ENCODE measurements around the gene CTNNB1. TPM values are rescaled to one million over a fixed set of nuclear protein-coding genes. Genes with fewer than 3 reads are reported as not detected.

Gene CTNNB1
- total RNA-seq, 1 experiment from 2014 or later: 134 TPM

DNA sequence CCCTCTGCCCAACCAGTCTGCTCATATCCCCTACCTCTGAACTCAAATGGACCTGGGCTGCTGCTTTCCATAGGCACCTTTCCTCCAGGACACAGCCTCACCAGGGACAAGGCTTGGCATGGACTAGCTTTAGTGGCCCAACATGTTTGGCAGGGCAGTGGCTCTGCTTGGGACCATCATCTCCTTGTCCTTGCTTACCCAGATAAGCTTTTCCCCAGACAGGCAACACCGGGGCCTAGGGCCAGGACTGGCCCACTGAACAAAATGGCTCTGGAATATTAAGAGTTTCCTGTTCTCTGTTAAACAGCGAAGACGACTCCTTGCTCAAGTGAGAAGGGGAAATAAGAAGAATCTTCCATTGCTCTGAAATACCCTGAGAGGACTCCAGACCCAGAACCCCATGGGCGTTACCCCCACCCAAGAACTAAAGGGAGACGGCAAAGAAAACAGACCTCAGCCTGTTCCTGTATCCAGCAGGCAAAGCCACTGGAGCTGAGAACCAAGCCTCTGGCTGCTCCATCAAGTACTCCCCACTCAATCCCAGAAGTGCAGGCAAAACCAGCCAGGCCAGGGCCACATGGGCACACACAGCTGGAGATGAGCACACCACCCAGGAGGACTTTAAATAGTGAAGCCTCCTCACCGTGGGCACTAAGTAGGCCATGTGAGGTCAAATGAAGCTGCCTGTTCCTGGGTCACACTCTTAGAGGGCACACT is 45.5 kb downstream of the CTNNB1 start:
- no peaks in the 10 kb centered on the region for H3K4me1 ChIP-seq (ENCODE audit: insufficient read depth, low read length, poor library complexity, severe bottlenecking)
- H3K27me3 ChIP-seq (replicated peaks; ENCODE audit: insufficient read depth, low read depth, low read length, poor library complexity): no peaks in the 10 kb centered on the region
- no peak overlapping the region for H3K27ac ChIP-seq (ENCODE audit: low read depth, low read length, poor library complexity, severe bottlenecking)
- BruUV-seq (replicated peaks): no TSS peak
- intact Hi-C loops (cut with micrococcal nuclease; ENCODE audit: unreplicated experiment): no loop called here
- CTCF ChIA-PET: no interaction called here
- no peak for DNase-seq (ENCODE audit: low spot score)
- no peak overlapping the region for H3K4me3 ChIP-seq (ENCODE audit: low read depth, low read length, poor library complexity, severe bottlenecking)
- POLR2A ChIA-PET (ENCODE audit: low non-redundant PET): no interaction called here
- peaks cover 6% of the 10 kb centered on the region for H3K36me3 ChIP-seq (ENCODE audit: insufficient read depth, low read length, poor library complexity, severe bottlenecking)
- H3K9me3 ChIP-seq (ENCODE audit: low read depth, low read length, poor library complexity, severe bottlenecking): no peaks in the 10 kb centered on the region
- TF ChIP-seq EZH2 (IDR thresholded peaks at IDR 0.05; ENCODE audit: borderline replicate concordance, low read depth, low read length, poor library complexity, severe bottlenecking): no peak
- TF ChIP-seq, protein P1, sequence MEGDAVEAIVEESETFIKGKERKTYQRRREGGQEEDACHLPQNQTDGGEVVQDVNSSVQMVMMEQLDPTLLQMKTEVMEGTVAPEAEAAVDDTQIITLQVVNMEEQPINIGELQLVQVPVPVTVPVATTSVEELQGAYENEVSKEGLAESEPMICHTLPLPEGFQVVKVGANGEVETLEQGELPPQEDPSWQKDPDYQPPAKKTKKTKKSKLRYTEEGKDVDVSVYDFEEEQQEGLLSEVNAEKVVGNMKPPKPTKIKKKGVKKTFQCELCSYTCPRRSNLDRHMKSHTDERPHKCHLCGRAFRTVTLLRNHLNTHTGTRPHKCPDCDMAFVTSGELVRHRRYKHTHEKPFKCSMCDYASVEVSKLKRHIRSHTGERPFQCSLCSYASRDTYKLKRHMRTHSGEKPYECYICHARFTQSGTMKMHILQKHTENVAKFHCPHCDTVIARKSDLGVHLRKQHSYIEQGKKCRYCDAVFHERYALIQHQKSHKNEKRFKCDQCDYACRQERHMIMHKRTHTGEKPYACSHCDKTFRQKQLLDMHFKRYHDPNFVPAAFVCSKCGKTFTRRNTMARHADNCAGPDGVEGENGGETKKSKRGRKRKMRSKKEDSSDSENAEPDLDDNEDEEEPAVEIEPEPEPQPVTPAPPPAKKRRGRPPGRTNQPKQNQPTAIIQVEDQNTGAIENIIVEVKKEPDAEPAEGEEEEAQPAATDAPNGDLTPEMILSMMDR (conservative IDR thresholded peaks at IDR 0.05; ENCODE audit: low read depth, low read length): no peak

DNA sequence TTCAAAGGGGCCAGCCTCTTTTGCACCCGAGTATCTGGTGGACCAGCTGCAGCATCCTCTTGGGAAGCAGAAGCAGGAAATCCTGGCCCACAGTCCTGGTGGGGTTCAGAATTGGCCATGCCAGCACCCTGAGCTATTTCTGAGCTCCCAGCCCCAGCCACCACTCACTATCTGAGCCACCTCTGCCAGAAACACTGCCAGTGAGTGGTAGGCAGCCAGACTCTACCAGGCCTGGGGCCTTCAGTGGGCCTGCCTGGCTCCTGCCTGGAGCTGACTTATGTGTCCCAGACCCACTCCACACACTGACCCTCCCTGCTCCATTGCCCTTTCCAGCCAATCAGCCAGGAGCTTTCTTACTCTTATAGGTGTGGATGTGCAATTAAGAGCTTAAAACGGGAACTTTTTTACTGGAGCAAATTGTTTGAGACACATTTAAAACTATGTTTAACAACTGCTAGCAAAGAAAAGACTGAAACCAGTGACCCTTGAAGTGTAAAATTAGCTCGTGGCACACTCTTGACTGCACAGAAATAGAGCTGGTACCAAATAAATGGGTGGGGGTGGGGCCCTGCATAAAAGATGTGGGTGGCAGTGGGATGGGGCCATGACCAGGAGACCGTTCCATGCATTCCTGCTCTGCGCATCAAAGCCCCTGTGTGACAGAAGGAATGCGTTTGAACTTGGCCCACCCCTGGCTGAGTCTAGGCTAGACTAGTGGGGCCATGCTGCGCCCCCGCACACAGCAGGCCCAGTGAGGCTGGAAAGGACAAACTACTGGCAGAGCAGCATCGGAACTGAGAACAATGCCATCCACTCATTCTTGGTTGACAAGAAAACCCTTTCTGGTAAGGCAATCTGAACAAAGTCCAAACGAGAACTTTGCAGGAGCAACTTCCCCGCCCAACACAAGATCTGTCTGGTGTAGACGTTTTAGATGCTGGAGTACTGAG is 48.0 kb downstream of the CTNNB1 start:
- no peak for TF ChIP-seq EZH2 (IDR thresholded peaks at IDR 0.05; ENCODE audit: borderline replicate concordance, low read depth, low read length, poor library complexity, severe bottlenecking)
- TF ChIP-seq, protein P1 (conservative IDR thresholded peaks at IDR 0.05; ENCODE audit: low read depth, low read length): no peak
- intact Hi-C loops (cut with micrococcal nuclease; ENCODE audit: unreplicated experiment): no loop called here
- no peak for DNase-seq (ENCODE audit: low spot score)
- BruUV-seq (replicated peaks): no TSS peak
- H3K27ac ChIP-seq (ENCODE audit: low read depth, low read length, poor library complexity, severe bottlenecking): no peak overlapping the region
- no peaks in the 10 kb centered on the region for H3K9me3 ChIP-seq (ENCODE audit: low read depth, low read length, poor library complexity, severe bottlenecking)
- H3K4me3 ChIP-seq (ENCODE audit: low read depth, low read length, poor library complexity, severe bottlenecking): no peak overlapping the region
- POLR2A ChIA-PET (ENCODE audit: low non-redundant PET): no interaction called here
- H3K4me1 ChIP-seq (ENCODE audit: insufficient read depth, low read length, poor library complexity, severe bottlenecking): no peaks in the 10 kb centered on the region
- H3K27me3 ChIP-seq (replicated peaks; ENCODE audit: insufficient read depth, low read depth, low read length, poor library complexity): no peaks in the 10 kb centered on the region
- no peaks in the 10 kb centered on the region for H3K36me3 ChIP-seq (ENCODE audit: insufficient read depth, low read length, poor library complexity, severe bottlenecking)
- CTCF ChIA-PET: no interaction called here

DNA sequence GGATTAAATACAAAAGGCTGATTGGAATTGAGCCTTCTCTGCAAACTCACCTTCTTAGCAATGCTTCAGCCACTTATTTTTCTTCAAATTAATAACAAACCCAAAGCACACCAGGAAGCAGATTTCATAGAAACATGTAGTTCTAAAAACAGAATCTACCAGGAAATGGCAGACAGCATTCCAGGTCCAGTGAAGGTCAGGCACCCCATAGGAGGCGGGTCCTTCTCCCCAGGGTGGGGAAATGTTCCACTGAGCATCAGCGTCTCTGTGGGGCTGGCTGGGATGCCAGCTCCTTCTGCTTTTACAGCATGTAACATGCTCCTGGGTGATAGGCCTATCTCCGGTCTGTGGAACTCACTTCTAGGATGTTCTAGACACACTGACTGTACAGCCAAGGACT is 49.2 kb downstream of the CTNNB1 start:
- Histone ChIP-seq H3K27me3 (replicated peaks; ENCODE audit: insufficient read depth, low read depth, low read length, poor library complexity) (no peaks in the 10 kb centered on the region), H3K27ac (ENCODE audit: low read depth, low read length, poor library complexity, severe bottlenecking) (no peak overlapping the region), H3K4me3 (ENCODE audit: low read depth, low read length, poor library complexity, severe bottlenecking) (no peak overlapping the region), H3K4me1 (ENCODE audit: insufficient read depth, low read length, poor library complexity, severe bottlenecking) (no peaks in the 10 kb centered on the region), H3K36me3 (ENCODE audit: insufficient read depth, low read length, poor library complexity, severe bottlenecking) (no peaks in the 10 kb centered on the region), H3K9me3 (ENCODE audit: low read depth, low read length, poor library complexity, severe bottlenecking) (no peaks in the 10 kb centered on the region)
- TF ChIP-seq EZH2 (IDR thresholded peaks at IDR 0.05; ENCODE audit: borderline replicate concordance, low read depth, low read length, poor library complexity, severe bottlenecking): no peak
- TF ChIP-seq, protein P1 (conservative IDR thresholded peaks at IDR 0.05; ENCODE audit: low read depth, low read length): no peak
- POLR2A ChIA-PET (ENCODE audit: low non-redundant PET): no interaction called here
- intact Hi-C loops (cut with micrococcal nuclease; ENCODE audit: unreplicated experiment): no loop called here
- CTCF ChIA-PET: no interaction called here
- no peak for DNase-seq (ENCODE audit: low spot score)
- no TSS peak for BruUV-seq (replicated peaks)
